K562 (cell line): ENCODE data around the gene DIP2C. TPM values are rescaled to one million over a fixed set of nuclear protein-coding genes. Genes with fewer than 3 reads are reported as not detected.

Experiments used
- ATAC-seq: fragments of 200-7000 bp; cut with Tn5 transposase; 3 replicates; pipeline ENCODE4 v1.9.1; 2020; ENCODE audit warnings: moderate library complexity
- BruUV-seq: library from RNA; stranded (reverse); fragments of 400-500 nt; replicated peaks from 2 replicates; lab custom pipeline; 2021; lab: Mats Ljungman, UMichigan
- CTCF ChIA-PET: fragments of 300-600 bp; formaldehyde crosslinking; extraction: SDS; loops from one replicate; lab custom pipeline; 2021; ENCODE audit warnings: low intra/inter-chr PET ratio; lab: Yijun Ruan, JAX
- POLR2A ChIA-PET: fragments of 300-600, 350-650 bp; sonication (Branson Sonifier 250); formaldehyde crosslinking; extraction: SDS; loops from one replicate; lab custom pipeline; 2021; ENCODE audit warnings: antibody characterized with exemption, inconsistent platforms; lab: Yijun Ruan, JAX
- DNase-seq, 4 experiments: peaks; one replicate each; pipeline versions ENCODE4 v3.0.0 to v3.0.0-alpha.2; 2011 to 2018; ENCODE audit warnings: low spot score in 3 of 4, mixed read lengths in 3 of 4; ENCODE audit errors: extremely low read depth in 1 of 4
- FAIRE-seq: peaks from 2 replicates; lab custom pipeline; 2011; peaks lifted over from hg19 to GRCh38; lab: Jason Lieb, UNC
- H2AFZ ChIP-seq: 2 replicates; pipeline ENCODE4 v1.6.0; 2011; ENCODE audit warnings: low read depth, low read length, control low read depth, inconsistent platforms
- H3K27ac ChIP-seq: fragments of 200-600 bp; 3 replicates; pipeline ENCODE4 v1.8.0; 2011; ENCODE audit warnings: low read depth, mild to moderate bottlenecking, control low read depth, inconsistent platforms, low read length, moderate library complexity, mixed read lengths; ENCODE audit errors: extremely low read depth
- H3K27me3 ChIP-seq, 2 experiments: fragments of 300-600 bp in 1 of 2; 2 replicates in 1 of 2; 3 replicates in 1 of 2; pipeline versions ENCODE4 v1.6.0 to v1.8.0; 2011; ENCODE audit warnings: inconsistent platforms in 2 of 2, low read length in 2 of 2, mild to moderate bottlenecking in 1 of 2, mixed read lengths in 1 of 2, moderate library complexity in 1 of 2; ENCODE audit not compliant: control insufficient read depth in 2 of 2, insufficient read depth in 2 of 2
- H3K36me3 ChIP-seq: fragments of 300-600 bp; 3 replicates; pipeline ENCODE4 v1.8.0; 2011; ENCODE audit warnings: mild to moderate bottlenecking, low read length, inconsistent platforms; ENCODE audit not compliant: control insufficient read depth, insufficient read depth
- H3K4me1 ChIP-seq, 2 experiments: fragments of 200-600 bp in 1 of 2; replicated peaks in 1 of 2; 2 replicates in 1 of 2; 3 replicates in 1 of 2; pipeline versions ENCODE4 v1.5.1 to v1.8.0; 2011; ENCODE audit warnings: inconsistent platforms in 2 of 2, low read length in 2 of 2, mild to moderate bottlenecking in 1 of 2, mixed read lengths in 1 of 2, moderate library complexity in 1 of 2; ENCODE audit not compliant: control insufficient read depth in 2 of 2, insufficient read depth in 2 of 2
- H3K4me2 ChIP-seq: 2 replicates; pipeline ENCODE4 v1.6.1; 2011; ENCODE audit warnings: low read length, control low read depth, inconsistent platforms, mixed read lengths; ENCODE audit not compliant: insufficient read depth
- H3K4me3 ChIP-seq: fragments of 200-600 bp; sonication (generic), shearing (Covaris generic); 2 replicates; pipeline ENCODE4 v1.5.1; 2016; ENCODE audit warnings: control low read depth, inconsistent platforms
- H3K79me2 ChIP-seq: fragments of 200-600 bp; 3 replicates; pipeline ENCODE4 v1.8.0; 2011; ENCODE audit warnings: low read length, inconsistent platforms; ENCODE audit not compliant: control insufficient read depth, insufficient read depth
- H3K9ac ChIP-seq, 2 experiments: 2 replicates each; pipeline versions ENCODE4 v1.6.0 to v1.6.1; 2011; ENCODE audit warnings: low read depth in 2 of 2, low read length in 2 of 2, control low read depth in 1 of 2, inconsistent platforms in 1 of 2, mild to moderate bottlenecking in 1 of 2, mixed read lengths in 1 of 2; ENCODE audit not compliant: insufficient read depth in 1 of 2
- H3K9me1 ChIP-seq: one replicate; pipeline ENCODE4 v1.6.0; 2011; ENCODE audit warnings: inconsistent platforms, mild to moderate bottlenecking, low read length, moderate library complexity; ENCODE audit not compliant: control insufficient read depth, insufficient read depth
- H3K9me3 ChIP-seq: replicated peaks from 2 replicates; pipeline ENCODE4 v1.5.1; 2011; ENCODE audit warnings: low read depth, low read length, inconsistent platforms; ENCODE audit not compliant: control insufficient read depth, insufficient read depth
- H4K20me1 ChIP-seq: replicated peaks from 2 replicates; pipeline ENCODE4 v1.6.1; 2011; ENCODE audit warnings: low read length, inconsistent platforms, mixed read lengths; ENCODE audit not compliant: control insufficient read depth, insufficient read depth
- BACH1 ChIP-seq: fragments of 200-800 bp; sonication (Bioruptor generic); IDR thresholded peaks from 2 replicates; pipeline ENCODE4 v1.6.1; 2016; ENCODE audit warnings: missing genetic modification characterization, missing compliant biosample characterization
- CBX3 ChIP-seq, 2 experiments: IDR thresholded peaks; 1 replicate in 1 of 2; 2 replicates in 1 of 2; pipeline ENCODE4 v1.6.1; 2012; ENCODE audit warnings: inconsistent platforms in 2 of 2, low read length in 2 of 2, borderline replicate concordance in 1 of 2, control low read depth in 1 of 2
- POLR2AphosphoS5 ChIP-seq: IDR thresholded peaks from 2 replicates; pipeline ENCODE4 v1.6.1; 2011; ENCODE audit warnings: mild to moderate bottlenecking, low read depth, low read length, moderate library complexity; ENCODE audit not compliant: control insufficient read depth, insufficient read depth
- SMARCC2 ChIP-seq: fragments of 450-650 bp; IDR thresholded peaks from 2 replicates; pipeline ENCODE4 v1.6.1; 2017; ENCODE audit warnings: antibody characterized with exemption, moderate library complexity, mild to moderate bottlenecking, low read depth
- SOX6 ChIP-seq: fragments of 450-650 bp; IDR thresholded peaks from 2 replicates; pipeline ENCODE4 v1.6.1; 2014; ENCODE audit warnings: mild to moderate bottlenecking
- SREBF2 ChIP-seq: sonication (generic); formaldehyde crosslinking; IDR thresholded peaks from 2 replicates; pipeline ENCODE4 v1.4.0; 2020; ENCODE audit warnings: mild to moderate bottlenecking, missing genetic modification reagents
- ZNF146 ChIP-seq: IDR thresholded peaks from one replicate; pipeline ENCODE4 v1.6.1; 2018; ENCODE audit warnings: missing compliant biosample characterization; ENCODE audit not compliant: unreplicated experiment
- ZNF707 ChIP-seq: fragments of 250-450 bp; sonication (Bioruptor Pico); conservative IDR thresholded peaks from 2 replicates; pipeline ENCODE4 v1.8.0; 2022; ENCODE audit warnings: inconsistent platforms, mild to moderate bottlenecking, moderate library complexity
- WGBS: fragments of 100-300 bp; shearing (Covaris generic); methylation state at CpG from one replicate; pipeline ENCODE4 v1.1.6; 2016; ENCODE audit warnings: low coverage, mixed read lengths; ENCODE audit not compliant: insufficient coverage; ENCODE audit errors: missing lambda C conversion rate; 5-methylcytosine and 5-hydroxymethylcytosine counted together
- in situ Hi-C: fragments of 300-500 bp; cut with MboI; formaldehyde crosslinking; loops from 4 replicates; pipeline ENCODE4 v1.15.0; 2018; ENCODE audit warnings: inconsistent platforms, mixed read lengths
- intact Hi-C: fragments of 100-400 bp; cut with micrococcal nuclease; formaldehyde crosslinking; loops from 2 replicates; pipeline ENCODE4 v1.14.2; 2022
- polyA plus RNA-seq, 8 experiments: library from polyadenylated mRNA; depleted of rRNA in 4 of 8; stranded (reverse) in 5 of 8; unstranded in 3 of 8; fragments of >200 nt; fragmentation: Nextera tagmentation in 2 of 8; fragmentation: Illumina TruSeq in 1 of 8; extraction: Ambion mirVana in 2 of 8; extraction: Trizol in 1 of 8; gene quantifications; 2 replicates each; pipeline versions ENCODE4 v1.2.1 to v1.2.3, GENCODE V29; 2011 to 2014; ENCODE audit warnings: inconsistent platforms in 1 of 8, missing spikeins in 1 of 8
- total RNA-seq, 7 experiments: library from RNA; depleted of rRNA in 6 of 7; stranded (reverse); fragments of >200 nt in 6 of 7; fragmentation: Illumina TruSeq in 2 of 7; extraction: Trizol in 2 of 7; gene quantifications; 2 replicates each; pipeline versions ENCODE4 v1.2.1 to v1.2.3, GENCODE V29; 2011 to 2021; ENCODE audit warnings: low replicate concordance in 1 of 7
- TF ChIP-seq, protein P1 (sequence below), 2 experiments: fragments of 200-800 bp in 1 of 2; sonication (Bioruptor generic) in 1 of 2; sonication (generic) in 1 of 2; formaldehyde crosslinking in 1 of 2; IDR thresholded peaks in 1 of 2; conservative IDR thresholded peaks in 1 of 2; 2 replicates each; pipeline versions ENCODE4 v1.5.0 to v1.6.1; 2016 to 2020; ENCODE audit warnings: missing compliant biosample characterization in 1 of 2, missing genetic modification characterization in 1 of 2, missing genetic modification reagents in 1 of 2
- TF ChIP-seq, protein P2 (sequence below): sonication (generic); formaldehyde crosslinking; IDR thresholded peaks from 2 replicates; pipeline ENCODE4 v1.8.0; 2023; ENCODE audit warnings: mild to moderate bottlenecking, missing genetic modification reagents
- TF ChIP-seq, protein P3 (sequence below): fragments of 450-650 bp; IDR thresholded peaks from 2 replicates; pipeline ENCODE4 v1.6.1; 2016; ENCODE audit warnings: missing biosample characterization, missing genetic modification characterization
- TF ChIP-seq, protein P4 (sequence below): fragments of 250-450 bp; sonication (Bioruptor Pico); IDR thresholded peaks from 2 replicates; pipeline ENCODE4 v1.4.0; 2020; ENCODE audit warnings: borderline replicate concordance
- TF ChIP-seq, protein P5 (sequence below): sonication (generic); formaldehyde crosslinking; IDR thresholded peaks from 2 replicates; pipeline ENCODE4 v1.8.0; 2022; ENCODE audit warnings: mild to moderate bottlenecking, missing genetic modification reagents
- TF ChIP-seq, protein P6 (sequence below): fragments of 450-650 bp; IDR thresholded peaks from 2 replicates; pipeline ENCODE4 v1.6.1; 2016; ENCODE audit warnings: mild to moderate bottlenecking

The DIP2C gene
- total and polyA plus RNA-seq, 9 of the 15 experiments (the other 6 are each of a cell fraction or from before 2014, with no cell fraction given) = 0.01 TPM; not detected in 8

DNA sequence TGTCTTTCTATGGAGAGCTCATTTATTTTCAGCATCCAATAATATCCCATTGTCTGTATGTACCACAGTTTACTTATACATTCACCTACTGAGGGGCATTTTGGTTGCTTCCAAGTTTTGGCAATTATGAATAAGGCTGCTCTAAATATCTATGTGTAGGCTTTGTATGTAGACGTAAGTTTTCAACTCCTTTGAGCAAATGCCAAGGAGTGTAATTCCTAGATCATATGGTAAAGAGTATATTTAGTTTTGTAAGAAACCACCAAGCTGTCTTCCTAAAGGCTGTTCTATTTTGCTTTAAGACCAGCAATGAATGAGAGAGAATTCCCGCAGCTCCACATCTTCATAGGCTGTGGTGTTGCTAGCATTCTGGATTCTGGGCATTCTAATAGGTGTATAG lies 259.8 kb downstream of the DIP2C start:
- no peaks in the 10 kb centered on the region for H3K79me2 ChIP-seq
- POLR2A ChIA-PET = no interaction called here
- H3K4me1 ChIP-seq = no peaks in the 10 kb centered on the region
- CTCF ChIA-PET = no interaction called here
- FAIRE-seq = no peak
- no peak overlapping the region for H3K9ac ChIP-seq
- no peak for DNase-seq
- no peaks in the 10 kb centered on the region for H3K9me1 ChIP-seq
- no peak overlapping the region for H2AFZ ChIP-seq
- no peak overlapping the region for H3K27ac ChIP-seq
- no peak for ATAC-seq
- no peaks in the 10 kb centered on the region for H3K9me3 ChIP-seq
- no peak overlapping the region for H3K4me2 ChIP-seq
- no peak overlapping the region for H3K4me3 ChIP-seq
- H3K27me3 ChIP-seq = peaks cover 0 to 2% of the 10 kb centered on the region in 2 experiments; a peak in 1 of 5 replicates
- no TSS peak for BruUV-seq
- in situ Hi-C loops (no loop called here), intact Hi-C loops (no loop called here)
- no peaks in the 10 kb centered on the region for H3K36me3 ChIP-seq
- 0% methylated on average over 2 of the region's 2 CpGs for WGBS
- no peaks in the 10 kb centered on the region for H4K20me1 ChIP-seq
- TF ChIP-seq, protein P1, sequence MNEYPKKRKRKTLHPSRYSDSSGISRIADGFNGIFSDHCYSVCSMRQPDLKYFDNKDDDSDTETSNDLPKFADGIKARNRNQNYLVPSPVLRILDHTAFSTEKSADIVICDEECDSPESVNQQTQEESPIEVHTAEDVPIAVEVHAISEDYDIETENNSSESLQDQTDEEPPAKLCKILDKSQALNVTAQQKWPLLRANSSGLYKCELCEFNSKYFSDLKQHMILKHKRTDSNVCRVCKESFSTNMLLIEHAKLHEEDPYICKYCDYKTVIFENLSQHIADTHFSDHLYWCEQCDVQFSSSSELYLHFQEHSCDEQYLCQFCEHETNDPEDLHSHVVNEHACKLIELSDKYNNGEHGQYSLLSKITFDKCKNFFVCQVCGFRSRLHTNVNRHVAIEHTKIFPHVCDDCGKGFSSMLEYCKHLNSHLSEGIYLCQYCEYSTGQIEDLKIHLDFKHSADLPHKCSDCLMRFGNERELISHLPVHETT (CRISPR knock-in tag; conservative IDR thresholded peaks at IDR 0.05 in 1 of 2, IDR thresholded peaks at IDR 0.05 in 1 of 2) = no peak
- TF ChIP-seq, protein P2, sequence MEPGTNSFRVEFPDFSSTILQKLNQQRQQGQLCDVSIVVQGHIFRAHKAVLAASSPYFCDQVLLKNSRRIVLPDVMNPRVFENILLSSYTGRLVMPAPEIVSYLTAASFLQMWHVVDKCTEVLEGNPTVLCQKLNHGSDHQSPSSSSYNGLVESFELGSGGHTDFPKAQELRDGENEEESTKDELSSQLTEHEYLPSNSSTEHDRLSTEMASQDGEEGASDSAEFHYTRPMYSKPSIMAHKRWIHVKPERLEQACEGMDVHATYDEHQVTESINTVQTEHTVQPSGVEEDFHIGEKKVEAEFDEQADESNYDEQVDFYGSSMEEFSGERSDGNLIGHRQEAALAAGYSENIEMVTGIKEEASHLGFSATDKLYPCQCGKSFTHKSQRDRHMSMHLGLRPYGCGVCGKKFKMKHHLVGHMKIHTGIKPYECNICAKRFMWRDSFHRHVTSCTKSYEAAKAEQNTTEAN (CRISPR knock-in tag) = no peak
- TF ChIP-seq ZNF146 (CRISPR knock-in tag) (no peak), SOX6 (no peak), POLR2AphosphoS5 (no peak), BACH1 (tag) (no peak), CBX3 (IDR thresholded peaks at IDR 0.05; ENCODE audit: borderline replicate concordance in 1 of 2, low read length in 2 of 2) (no peak), SMARCC2 (no peak), ZNF707 (CRISPR knock-in tag) (no peak), SREBF2 (CRISPR knock-in tag) (no peak)
- TF ChIP-seq, protein P3, sequence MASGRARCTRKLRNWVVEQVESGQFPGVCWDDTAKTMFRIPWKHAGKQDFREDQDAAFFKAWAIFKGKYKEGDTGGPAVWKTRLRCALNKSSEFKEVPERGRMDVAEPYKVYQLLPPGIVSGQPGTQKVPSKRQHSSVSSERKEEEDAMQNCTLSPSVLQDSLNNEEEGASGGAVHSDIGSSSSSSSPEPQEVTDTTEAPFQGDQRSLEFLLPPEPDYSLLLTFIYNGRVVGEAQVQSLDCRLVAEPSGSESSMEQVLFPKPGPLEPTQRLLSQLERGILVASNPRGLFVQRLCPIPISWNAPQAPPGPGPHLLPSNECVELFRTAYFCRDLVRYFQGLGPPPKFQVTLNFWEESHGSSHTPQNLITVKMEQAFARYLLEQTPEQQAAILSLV (tag) = no peak
- TF ChIP-seq, protein P4, sequence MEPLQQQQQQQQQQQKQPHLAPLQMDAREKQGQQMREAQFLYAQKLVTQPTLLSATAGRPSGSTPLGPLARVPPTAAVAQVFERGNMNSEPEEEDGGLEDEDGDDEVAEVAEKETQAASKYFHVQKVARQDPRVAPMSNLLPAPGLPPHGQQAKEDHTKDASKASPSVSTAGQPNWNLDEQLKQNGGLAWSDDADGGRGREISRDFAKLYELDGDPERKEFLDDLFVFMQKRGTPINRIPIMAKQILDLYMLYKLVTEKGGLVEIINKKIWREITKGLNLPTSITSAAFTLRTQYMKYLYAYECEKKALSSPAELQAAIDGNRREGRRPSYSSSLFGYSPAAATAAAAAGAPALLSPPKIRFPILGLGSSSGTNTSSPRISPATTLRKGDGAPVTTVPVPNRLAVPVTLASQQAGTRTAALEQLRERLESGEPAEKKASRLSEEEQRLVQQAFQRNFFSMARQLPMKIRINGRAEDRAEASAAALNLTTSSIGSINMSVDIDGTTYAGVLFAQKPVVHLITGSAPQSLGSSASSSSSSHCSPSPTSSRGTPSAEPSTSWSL (CRISPR knock-in tag) = no peak
- TF ChIP-seq, protein P5, sequence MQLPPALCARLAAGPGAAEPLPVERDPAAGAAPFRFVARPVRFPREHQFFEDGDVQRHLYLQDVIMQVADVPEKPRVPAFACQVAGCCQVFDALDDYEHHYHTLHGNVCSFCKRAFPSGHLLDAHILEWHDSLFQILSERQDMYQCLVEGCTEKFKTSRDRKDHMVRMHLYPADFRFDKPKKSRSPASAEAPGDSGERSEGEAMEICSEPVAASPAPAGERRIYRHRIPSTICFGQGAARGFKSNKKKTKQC = no peak
- TF ChIP-seq, protein P6, sequence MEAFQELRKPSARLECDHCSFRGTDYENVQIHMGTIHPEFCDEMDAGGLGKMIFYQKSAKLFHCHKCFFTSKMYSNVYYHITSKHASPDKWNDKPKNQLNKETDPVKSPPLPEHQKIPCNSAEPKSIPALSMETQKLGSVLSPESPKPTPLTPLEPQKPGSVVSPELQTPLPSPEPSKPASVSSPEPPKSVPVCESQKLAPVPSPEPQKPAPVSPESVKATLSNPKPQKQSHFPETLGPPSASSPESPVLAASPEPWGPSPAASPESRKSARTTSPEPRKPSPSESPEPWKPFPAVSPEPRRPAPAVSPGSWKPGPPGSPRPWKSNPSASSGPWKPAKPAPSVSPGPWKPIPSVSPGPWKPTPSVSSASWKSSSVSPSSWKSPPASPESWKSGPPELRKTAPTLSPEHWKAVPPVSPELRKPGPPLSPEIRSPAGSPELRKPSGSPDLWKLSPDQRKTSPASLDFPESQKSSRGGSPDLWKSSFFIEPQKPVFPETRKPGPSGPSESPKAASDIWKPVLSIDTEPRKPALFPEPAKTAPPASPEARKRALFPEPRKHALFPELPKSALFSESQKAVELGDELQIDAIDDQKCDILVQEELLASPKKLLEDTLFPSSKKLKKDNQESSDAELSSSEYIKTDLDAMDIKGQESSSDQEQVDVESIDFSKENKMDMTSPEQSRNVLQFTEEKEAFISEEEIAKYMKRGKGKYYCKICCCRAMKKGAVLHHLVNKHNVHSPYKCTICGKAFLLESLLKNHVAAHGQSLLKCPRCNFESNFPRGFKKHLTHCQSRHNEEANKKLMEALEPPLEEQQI = no peak
